Peyer's patch (tissue), 4 donors: Measurements from ENCODE around the gene SIGLEC1. TPM values are rescaled to one million over a fixed set of nuclear protein-coding genes. Genes with fewer than 3 reads are reported as not detected.

Experiments used
- DNase-seq, 3 donors: peaks; one replicate each; pipeline ENCODE4 v3.0.0-alpha.2; 2017 to 2019
- H3K27ac ChIP-seq, 4 donors: fragments of 200-600 bp; sonication (generic); one replicate each; pipeline ENCODE4 v1.5.1; 2016 to 2019
- H3K27me3 ChIP-seq, 2 donors: fragments of 200-600 bp; sonication (generic); one replicate each; pipeline ENCODE4 v1.5.1; 2019
- H3K36me3 ChIP-seq, 3 donors: fragments of 200-600 bp; sonication (generic); one replicate each; pipeline ENCODE4 v1.5.1; 2016 to 2019
- H3K4me1 ChIP-seq, 4 donors: fragments of 200-600 bp; sonication (generic); one replicate each; pipeline ENCODE4 v1.5.1; 2016 to 2019
- H3K4me3 ChIP-seq, 4 donors: fragments of 200-600 bp; sonication (generic); 1 replicate in 3 of 4; 2 replicates in 1 of 4; pipeline ENCODE4 v1.5.1; 2016 to 2019; ENCODE audit warnings: mild to moderate bottlenecking in 1 of 4
- H3K9me3 ChIP-seq, 4 donors: fragments of 200-600 bp; sonication (generic); one replicate each; pipeline ENCODE4 v1.5.1; 2016 to 2019; ENCODE audit warnings: mild to moderate bottlenecking in 1 of 4
- POLR2A ChIP-seq, 2 donors: fragments of 450-650 bp; IDR thresholded peaks; one replicate each; pipeline ENCODE4 v1.5.1; 2017; ENCODE audit warnings: antibody characterized with exemption in 2 of 2, mild to moderate bottlenecking in 2 of 2, moderate library complexity in 2 of 2
- total RNA-seq, 4 donors: library from RNA; depleted of rRNA; stranded (reverse); fragments of >200 nt; gene quantifications; one replicate each; pipeline ENCODE4 v1.1.0, GENCODE V29; 2016
- TF ChIP-seq, protein P1 (sequence below), 6 experiments: fragments of 450-650 bp in 4 of 6; fragments of 200-600 bp in 2 of 6; sonication (generic) in 1 of 6; IDR thresholded peaks; one replicate each; pipeline ENCODE4 v1.5.1; 2017 to 2019; ENCODE audit warnings: antibody characterized with exemption in 6 of 6, mild to moderate bottlenecking in 3 of 6, moderate library complexity in 1 of 6

The SIGLEC1 gene
- total RNA-seq, 4 donors from 2014 or later, result 2.3 to 10.7 (median 7.8) TPM

DNA sequence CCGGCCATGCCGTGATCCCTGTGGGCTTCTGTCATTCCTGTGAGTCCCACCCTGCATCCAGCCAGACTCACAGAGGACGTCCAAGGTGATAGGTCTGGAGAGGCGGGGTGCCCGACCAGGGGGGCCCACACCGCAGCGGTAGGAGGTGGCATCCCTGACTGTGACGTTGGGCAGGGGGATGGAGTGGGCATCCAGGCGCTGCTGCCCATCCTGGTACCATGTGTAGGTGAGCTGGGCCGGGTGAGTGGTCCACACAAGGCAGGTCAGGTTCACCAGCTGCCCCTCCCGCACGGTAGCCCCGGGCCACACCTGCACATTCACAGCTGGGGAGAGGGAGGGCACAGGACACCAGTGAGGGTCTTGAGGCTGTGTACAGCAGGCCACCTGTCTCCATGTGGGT lies 19.0 kb downstream of the SIGLEC1 start:
- H3K9me3 ChIP-seq, result peaks cover 0 to 5% (median 0%) of the 10 kb centered on the region in 4 donors
- no peaks in the 10 kb centered on the region for H3K27me3 ChIP-seq
- DNase-seq, result no peak
- H3K27ac ChIP-seq, result no peak overlapping the region
- no peaks in the 10 kb centered on the region for H3K4me1 ChIP-seq
- TF ChIP-seq POLR2A (IDR thresholded peaks at IDR 0.05), result no peak
- no peaks in the 10 kb centered on the region for H3K36me3 ChIP-seq
- H3K4me3 ChIP-seq, result no peak overlapping the region

DNA sequence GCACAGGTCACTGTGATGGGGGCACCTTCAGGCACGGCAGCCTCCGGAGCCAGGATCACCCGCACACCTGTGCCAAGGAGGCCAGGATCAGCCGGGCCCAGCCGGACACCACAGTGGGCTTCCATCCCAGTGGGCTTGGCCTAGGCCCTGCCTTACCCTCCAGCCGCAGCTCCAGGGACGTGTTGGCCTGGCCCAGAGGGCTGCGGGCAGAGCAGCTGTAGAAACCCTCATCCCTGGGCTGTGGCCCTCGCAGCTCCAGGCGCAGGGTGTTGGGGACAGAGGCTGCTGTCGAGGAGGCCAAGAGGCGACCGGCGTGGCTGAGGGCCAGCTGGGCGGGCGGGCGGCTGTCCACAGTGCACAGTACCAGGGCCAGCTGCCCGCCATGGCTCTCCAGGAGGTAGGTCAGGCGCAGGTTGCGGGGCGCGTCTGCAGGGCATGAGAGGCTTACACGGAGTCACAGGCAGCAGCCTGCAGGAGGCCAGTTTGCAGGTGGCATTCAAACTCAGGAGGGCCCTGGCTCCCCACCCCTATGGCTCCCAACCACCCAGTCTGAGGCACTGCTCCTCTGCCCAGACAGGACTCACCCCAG lies 19.6 kb downstream of the SIGLEC1 start:
- Histone ChIP-seq H3K4me3 (no peak overlapping the region), H3K27ac (no peak overlapping the region), H3K9me3 (peaks cover 0 to 5% (median 0%) of the 10 kb centered on the region in 4 donors), H3K27me3 (no peaks in the 10 kb centered on the region), H3K4me1 (no peaks in the 10 kb centered on the region), H3K36me3 (no peaks in the 10 kb centered on the region)
- DNase-seq, result no peak
- no peak for TF ChIP-seq POLR2A (IDR thresholded peaks at IDR 0.05)
- TF ChIP-seq, protein P1, sequence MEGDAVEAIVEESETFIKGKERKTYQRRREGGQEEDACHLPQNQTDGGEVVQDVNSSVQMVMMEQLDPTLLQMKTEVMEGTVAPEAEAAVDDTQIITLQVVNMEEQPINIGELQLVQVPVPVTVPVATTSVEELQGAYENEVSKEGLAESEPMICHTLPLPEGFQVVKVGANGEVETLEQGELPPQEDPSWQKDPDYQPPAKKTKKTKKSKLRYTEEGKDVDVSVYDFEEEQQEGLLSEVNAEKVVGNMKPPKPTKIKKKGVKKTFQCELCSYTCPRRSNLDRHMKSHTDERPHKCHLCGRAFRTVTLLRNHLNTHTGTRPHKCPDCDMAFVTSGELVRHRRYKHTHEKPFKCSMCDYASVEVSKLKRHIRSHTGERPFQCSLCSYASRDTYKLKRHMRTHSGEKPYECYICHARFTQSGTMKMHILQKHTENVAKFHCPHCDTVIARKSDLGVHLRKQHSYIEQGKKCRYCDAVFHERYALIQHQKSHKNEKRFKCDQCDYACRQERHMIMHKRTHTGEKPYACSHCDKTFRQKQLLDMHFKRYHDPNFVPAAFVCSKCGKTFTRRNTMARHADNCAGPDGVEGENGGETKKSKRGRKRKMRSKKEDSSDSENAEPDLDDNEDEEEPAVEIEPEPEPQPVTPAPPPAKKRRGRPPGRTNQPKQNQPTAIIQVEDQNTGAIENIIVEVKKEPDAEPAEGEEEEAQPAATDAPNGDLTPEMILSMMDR (IDR thresholded peaks at IDR 0.05), result no peak

DNA sequence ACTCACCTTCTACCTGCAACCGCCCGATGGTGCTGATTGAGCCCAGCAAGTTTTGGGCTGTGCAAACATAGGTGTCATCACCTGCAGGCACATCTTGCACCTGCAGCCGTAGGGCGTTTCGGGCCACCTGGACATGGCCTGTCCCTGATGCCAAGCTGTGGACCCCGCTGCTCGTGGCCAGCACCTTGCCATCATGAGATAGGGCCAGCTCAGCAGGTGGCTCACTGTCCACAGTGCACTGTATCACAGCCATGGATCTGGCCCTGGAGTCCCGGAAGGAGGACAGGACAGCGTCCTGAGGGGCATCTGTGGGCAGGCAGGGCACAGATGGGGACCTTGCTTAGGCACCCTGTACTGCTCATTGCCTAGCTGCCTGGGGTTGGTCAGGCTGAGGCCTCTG lies 20.5 kb downstream of the SIGLEC1 start:
- no peak overlapping the region for H3K27ac ChIP-seq

DNA sequence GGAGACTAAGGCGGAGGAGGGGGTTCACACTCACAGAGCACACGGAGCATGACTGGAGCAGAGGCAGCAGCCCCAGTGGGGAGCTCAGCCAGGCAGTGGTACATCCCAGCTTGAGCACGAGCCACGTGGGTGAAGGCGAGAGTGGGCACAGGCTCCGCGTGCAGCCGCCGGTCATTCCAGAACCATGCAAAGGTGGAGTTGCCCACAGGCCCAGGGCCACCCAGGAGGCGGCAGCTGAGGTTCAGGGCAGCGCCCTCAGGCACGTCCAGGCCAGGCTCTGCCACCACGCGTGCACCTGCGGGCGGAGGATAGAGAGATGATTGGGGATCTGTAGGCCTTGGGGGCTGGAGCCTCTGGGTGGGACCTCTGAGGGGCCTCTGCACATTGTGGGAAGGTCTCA lies 21.1 kb downstream of the SIGLEC1 start:
- TF ChIP-seq POLR2A (IDR thresholded peaks at IDR 0.05), result no peak
- TF ChIP-seq, protein P1 (IDR thresholded peaks at IDR 0.05), result no peak
- Histone ChIP-seq H3K4me3 (no peak overlapping the region), H3K36me3 (no peaks in the 10 kb centered on the region), H3K9me3 (peaks cover 0 to 2% (median 0%) of the 10 kb centered on the region in 4 donors), H3K4me1 (peaks cover 0 to 4% (median 0%) of the 10 kb centered on the region in 4 donors), H3K27me3 (no peaks in the 10 kb centered on the region), H3K27ac (no peak overlapping the region)
- no peak for DNase-seq

More for the DNA sequence above, 20.5 kb downstream of the SIGLEC1 start:
- Histone ChIP-seq H3K27me3 (no peaks in the 10 kb centered on the region), H3K4me1 (peaks cover 0 to 4% (median 0%) of the 10 kb centered on the region in 4 donors), H3K36me3 (no peaks in the 10 kb centered on the region), H3K4me3 (no peak overlapping the region), H3K9me3 (peaks cover 0 to 5% (median 0%) of the 10 kb centered on the region in 4 donors)
- DNase-seq, result no peak
- TF ChIP-seq, protein P1 (IDR thresholded peaks at IDR 0.05), result no peak
- TF ChIP-seq POLR2A (IDR thresholded peaks at IDR 0.05), result no peak

DNA sequence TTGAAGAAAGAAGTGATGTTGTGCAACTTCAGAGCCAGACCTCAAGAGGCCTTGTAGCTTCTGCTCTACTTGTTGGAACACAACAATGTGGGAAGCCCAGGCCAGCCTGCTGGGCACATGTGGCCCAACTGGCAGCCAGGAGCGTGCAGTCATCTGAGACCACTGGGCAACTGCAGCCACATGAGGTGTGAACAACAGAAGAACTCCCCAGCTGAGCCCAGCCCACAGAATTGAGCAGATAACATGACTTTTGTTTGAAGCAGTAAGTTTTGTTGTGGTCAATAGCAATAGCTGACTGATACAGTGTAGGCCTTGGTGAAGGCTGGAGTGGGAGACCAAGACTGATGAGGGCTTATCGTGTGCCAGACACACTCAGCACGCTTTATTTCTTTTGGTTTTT lies 22.0 kb downstream of the SIGLEC1 start:
- no peak overlapping the region for H3K27ac ChIP-seq
- TF ChIP-seq, protein P1 (IDR thresholded peaks at IDR 0.05), result no peak
- TF ChIP-seq POLR2A (IDR thresholded peaks at IDR 0.05), result no peak
- no peaks in the 10 kb centered on the region for H3K36me3 ChIP-seq
- H3K4me3 ChIP-seq, result no peak overlapping the region
- H3K27me3 ChIP-seq, result no peaks in the 10 kb centered on the region
- H3K9me3 ChIP-seq, result no peaks in the 10 kb centered on the region
- DNase-seq, result no peak
- peaks cover 0 to 4% (median 0%) of the 10 kb centered on the region in 4 donors for H3K4me1 ChIP-seq

DNA sequence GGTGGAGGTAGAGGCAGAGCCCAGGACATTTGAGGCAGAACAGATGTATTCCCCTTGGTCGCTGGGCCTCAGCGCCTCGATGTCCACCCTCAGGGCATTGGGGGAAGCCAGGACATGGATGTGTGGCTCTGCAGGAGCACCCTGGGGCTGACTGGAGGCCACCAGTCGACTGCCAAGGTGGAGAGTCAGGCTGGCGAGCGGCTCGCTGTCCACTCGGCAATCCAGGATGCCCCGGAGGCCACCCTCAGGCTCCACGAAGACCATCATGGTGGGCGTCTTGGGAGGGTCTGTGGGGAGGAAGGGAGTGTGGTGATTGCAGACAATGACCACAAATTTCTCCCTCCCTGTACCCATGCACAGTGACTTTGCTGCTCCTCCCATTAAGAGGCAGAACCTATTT lies 22.4 kb downstream of the SIGLEC1 start:
- H3K4me1 ChIP-seq, result peaks cover 0 to 4% (median 0%) of the 10 kb centered on the region in 4 donors
- H3K27ac ChIP-seq, result no peak overlapping the region
- H3K9me3 ChIP-seq, result no peaks in the 10 kb centered on the region
- no peak for DNase-seq
- no peak for TF ChIP-seq POLR2A (IDR thresholded peaks at IDR 0.05)
- TF ChIP-seq, protein P1 (IDR thresholded peaks at IDR 0.05), result no peak
- H3K36me3 ChIP-seq, result no peaks in the 10 kb centered on the region
- H3K4me3 ChIP-seq, result no peak overlapping the region
- no peaks in the 10 kb centered on the region for H3K27me3 ChIP-seq
